Tibial nerve (tissue), 4 donors: Measurements from ENCODE around the gene RIMKLB. TPM values are rescaled to one million over a fixed set of nuclear protein-coding genes. Genes with fewer than 3 reads are reported as not detected.
"Not testable (repeated sequence)": the region's sequence is repeated elsewhere in the genome, so short reads cannot be mapped to it uniquely, and the experiment has no call there.

Experiments used
- DNase-seq, 2 donors: peaks; one replicate each; pipeline ENCODE4 v3.0.0-alpha.2; 2019; ENCODE audit warnings: low spot score in 2 of 2
- H3K27ac ChIP-seq, 4 donors: fragments of 200-600 bp; sonication (generic) in 3 of 4; one replicate each; pipeline ENCODE4 v1.5.1; 2017 to 2019; ENCODE audit warnings: mild to moderate bottlenecking in 1 of 4
- H3K27me3 ChIP-seq, 2 donors: fragments of 200-600 bp; sonication (generic) in 1 of 2; one replicate each; pipeline versions ENCODE4 v1.5.1 to v1.6.0; 2017 to 2019
- H3K36me3 ChIP-seq, 3 donors: fragments of 200-600 bp; sonication (generic); one replicate each; pipeline ENCODE4 v1.5.1; 2018 to 2019
- H3K4me1 ChIP-seq, 4 donors: fragments of 200-600 bp; sonication (generic) in 3 of 4; one replicate each; pipeline ENCODE4 v1.5.1; 2017 to 2019
- H3K4me3 ChIP-seq, 4 donors: fragments of 200-600 bp; sonication (generic) in 3 of 4; one replicate each; pipeline ENCODE4 v1.5.1; 2017 to 2019; ENCODE audit warnings: mild to moderate bottlenecking in 1 of 4, moderate library complexity in 1 of 4
- H3K9me3 ChIP-seq, 4 donors: fragments of 200-600 bp; sonication (generic) in 3 of 4; one replicate each; pipeline ENCODE4 v1.5.1; 2017 to 2019
- EP300 ChIP-seq, 2 donors: sonication (generic); formaldehyde crosslinking; IDR thresholded peaks; one replicate each; pipeline ENCODE4 v1.6.1; 2017; ENCODE audit warnings: antibody characterized with exemption in 2 of 2, mild to moderate bottlenecking in 1 of 2
- POLR2A ChIP-seq, 2 donors: fragments of 450-650 bp; IDR thresholded peaks; one replicate each; pipeline ENCODE4 v1.6.1; 2017; ENCODE audit warnings: antibody characterized with exemption in 2 of 2, mild to moderate bottlenecking in 2 of 2, moderate library complexity in 2 of 2
- WGBS, 2 donors: methylation state at CpG; one replicate each; pipeline ENCODE4 v1.1.5; 2018; 5-methylcytosine and 5-hydroxymethylcytosine counted together
- total RNA-seq, 4 donors: library from RNA; depleted of rRNA; stranded (reverse); fragments of >200 nt; gene quantifications; one replicate each; pipeline ENCODE4 v1.1.0, GENCODE V29; 2016
- TF ChIP-seq, protein P1 (sequence below), 5 experiments: fragments of 200-600 bp in 3 of 5; fragments of 450-650 bp in 2 of 5; sonication (generic) in 3 of 5; IDR thresholded peaks; one replicate each; pipeline ENCODE4 v1.5.1; 2016 to 2019; ENCODE audit warnings: antibody characterized with exemption in 5 of 5, mild to moderate bottlenecking in 3 of 5, moderate library complexity in 2 of 5

The RIMKLB gene
- total RNA-seq, 4 donors from 2014 or later: 53.4 to 76.6 (median 68.9) TPM

DNA sequence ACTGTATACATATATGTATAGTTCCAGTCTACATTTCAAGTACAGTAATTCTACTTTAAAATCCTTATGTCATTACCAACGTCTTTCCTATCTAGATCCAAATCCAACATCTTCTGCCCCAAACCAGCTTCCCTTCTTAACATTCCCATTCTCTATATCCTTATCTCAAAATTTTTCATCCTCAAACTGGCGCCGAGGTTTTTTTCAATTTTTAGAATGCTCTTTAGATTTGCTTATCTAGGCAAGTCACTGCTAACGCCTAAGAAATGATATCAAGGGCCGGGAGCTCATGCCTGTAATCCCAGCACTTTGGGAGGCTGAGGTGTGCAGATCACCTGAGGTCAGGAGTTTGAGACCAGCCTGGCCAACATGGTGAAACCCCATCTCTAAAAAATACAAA is 48.3 kb downstream of the RIMKLB start:
- no peak overlapping the region for H3K4me3 ChIP-seq
- H3K36me3 ChIP-seq: peaks cover 0 to 11% (median 0%) of the 10 kb centered on the region in 3 donors
- H3K4me1 ChIP-seq: peaks cover 0 to 5% (median 0%) of the 10 kb centered on the region in 4 donors
- TF ChIP-seq, protein P1, sequence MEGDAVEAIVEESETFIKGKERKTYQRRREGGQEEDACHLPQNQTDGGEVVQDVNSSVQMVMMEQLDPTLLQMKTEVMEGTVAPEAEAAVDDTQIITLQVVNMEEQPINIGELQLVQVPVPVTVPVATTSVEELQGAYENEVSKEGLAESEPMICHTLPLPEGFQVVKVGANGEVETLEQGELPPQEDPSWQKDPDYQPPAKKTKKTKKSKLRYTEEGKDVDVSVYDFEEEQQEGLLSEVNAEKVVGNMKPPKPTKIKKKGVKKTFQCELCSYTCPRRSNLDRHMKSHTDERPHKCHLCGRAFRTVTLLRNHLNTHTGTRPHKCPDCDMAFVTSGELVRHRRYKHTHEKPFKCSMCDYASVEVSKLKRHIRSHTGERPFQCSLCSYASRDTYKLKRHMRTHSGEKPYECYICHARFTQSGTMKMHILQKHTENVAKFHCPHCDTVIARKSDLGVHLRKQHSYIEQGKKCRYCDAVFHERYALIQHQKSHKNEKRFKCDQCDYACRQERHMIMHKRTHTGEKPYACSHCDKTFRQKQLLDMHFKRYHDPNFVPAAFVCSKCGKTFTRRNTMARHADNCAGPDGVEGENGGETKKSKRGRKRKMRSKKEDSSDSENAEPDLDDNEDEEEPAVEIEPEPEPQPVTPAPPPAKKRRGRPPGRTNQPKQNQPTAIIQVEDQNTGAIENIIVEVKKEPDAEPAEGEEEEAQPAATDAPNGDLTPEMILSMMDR (IDR thresholded peaks at IDR 0.05): no peak
- TF ChIP-seq POLR2A (IDR thresholded peaks at IDR 0.05): no peak
- no peak for TF ChIP-seq EP300 (IDR thresholded peaks at IDR 0.05)
- H3K9me3 ChIP-seq: no peaks in the 10 kb centered on the region
- H3K27me3 ChIP-seq: no peaks in the 10 kb centered on the region
- no peak overlapping the region for H3K27ac ChIP-seq
- WGBS, 2 donors: 92 to 93% methylated on average over 5 of the region's 5 CpGs
- no peak for DNase-seq

DNA sequence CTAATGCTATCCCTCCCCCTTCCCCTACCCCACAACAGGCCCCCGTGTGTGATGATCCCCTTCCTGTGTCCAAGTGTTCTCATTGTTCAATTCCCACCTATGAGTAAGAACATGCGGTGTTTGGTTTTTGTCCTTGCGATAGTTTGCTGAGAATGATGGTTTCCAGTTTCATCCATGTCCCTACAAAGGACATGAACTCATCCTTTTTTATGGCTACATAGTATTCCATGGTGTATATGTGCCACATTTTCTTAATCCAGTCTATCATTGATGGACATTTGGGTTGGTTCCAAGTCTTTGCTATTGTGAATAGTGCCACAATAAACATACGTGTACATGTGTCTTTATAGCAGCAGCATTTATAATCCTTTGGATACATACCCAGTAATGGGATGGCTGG is 62.3 kb downstream of the RIMKLB start:
- H3K27ac ChIP-seq, H3K9me3 ChIP-seq, H3K4me1 ChIP-seq, H3K27me3 ChIP-seq, H3K4me3 ChIP-seq, DNase-seq: not testable (repeated sequence)
- WGBS, 2 donors: 98 to 99% methylated on average over 4 of the region's 4 CpGs
- peaks cover 0 to 44% (median 0%) of the 10 kb centered on the region in 3 donors for H3K36me3 ChIP-seq

DNA sequence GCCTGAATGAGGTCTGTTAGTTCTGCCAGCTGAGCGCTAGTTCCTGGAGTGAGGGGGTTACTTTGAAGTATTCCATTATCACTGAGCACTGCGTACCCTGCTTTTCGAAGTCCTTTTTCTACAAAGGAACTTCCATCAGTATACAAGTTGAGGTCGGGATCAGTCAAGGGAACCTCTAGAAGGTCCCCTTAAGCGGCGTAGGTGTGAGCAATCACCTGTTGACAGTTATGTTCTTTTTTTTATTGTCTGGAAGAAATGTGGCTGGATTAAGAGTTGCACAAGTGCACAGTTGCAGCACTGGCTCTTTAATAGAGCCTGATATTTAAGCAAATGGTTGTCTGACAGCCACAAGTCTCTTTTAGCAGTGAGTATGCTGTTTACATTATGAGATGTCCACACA is 64.9 kb downstream of the RIMKLB start:
- peaks cover 0 to 31% (median 0%) of the 10 kb centered on the region in 3 donors for H3K36me3 ChIP-seq
- not testable (repeated sequence) for H3K27ac ChIP-seq
- WGBS, 2 donors: 95 to 97% methylated on average over 6 of the region's 6 CpGs

DNA sequence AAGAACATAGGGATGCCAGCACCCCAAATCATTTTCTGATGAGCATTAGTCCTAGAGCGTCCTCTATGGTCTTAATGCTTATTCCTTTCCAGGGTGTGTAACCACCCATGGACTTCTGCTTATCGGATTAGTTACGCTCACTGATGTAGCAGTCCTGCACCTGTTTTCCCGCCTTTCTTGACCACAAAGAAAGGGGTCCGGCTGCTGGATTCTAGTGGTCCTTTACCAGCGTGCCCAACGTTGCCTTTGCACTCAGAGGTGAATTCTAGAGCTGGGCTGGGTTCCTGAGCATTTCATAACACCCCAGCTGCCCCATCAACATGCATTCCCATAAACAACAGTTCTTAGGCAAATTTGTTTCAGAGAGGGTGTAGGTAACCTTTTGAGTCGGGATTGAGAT is 68.3 kb downstream of the RIMKLB start:
- H3K9me3 ChIP-seq, DNase-seq, H3K4me3 ChIP-seq, H3K4me1 ChIP-seq, H3K27me3 ChIP-seq, H3K27ac ChIP-seq: not testable (repeated sequence)
- 96% methylated on average over 8 of the region's 8 CpGs for WGBS, 2 donors
- H3K36me3 ChIP-seq: peaks cover 0 to 18% (median 0%) of the 10 kb centered on the region in 3 donors

More for the DNA sequence above, 64.9 kb downstream of the RIMKLB start:
- not testable (repeated sequence) for H3K4me3 ChIP-seq, H3K27me3 ChIP-seq, H3K4me1 ChIP-seq, H3K9me3 ChIP-seq, DNase-seq

DNA sequence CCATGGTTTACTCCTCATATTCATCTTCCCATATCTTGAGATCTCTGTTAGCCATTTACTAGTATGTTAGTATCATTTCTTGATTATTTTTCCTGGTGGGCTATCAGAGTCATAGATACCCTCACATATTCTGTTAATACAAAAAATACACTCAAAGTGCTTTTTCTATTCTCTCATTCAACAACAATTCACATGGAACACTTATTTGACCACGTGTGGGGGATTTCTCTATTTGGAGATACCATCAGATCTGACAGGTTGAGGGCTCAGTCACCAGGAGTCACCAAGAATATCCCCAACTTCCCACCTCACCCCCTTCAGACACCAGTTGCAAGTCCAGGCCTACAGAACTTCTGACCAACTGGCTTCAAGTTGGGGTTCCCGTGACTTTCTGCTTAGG is 72.7 kb downstream of the RIMKLB start:
- 94 to 97% methylated on average over 2 of the region's 2 CpGs for WGBS, 2 donors
- H3K27me3 ChIP-seq: no peaks in the 10 kb centered on the region
- peaks cover 0 to 11% (median 0%) of the 10 kb centered on the region in 4 donors for H3K4me1 ChIP-seq
- no peak overlapping the region for H3K4me3 ChIP-seq
- DNase-seq: no peak
- H3K36me3 ChIP-seq: peaks cover 0 to 19% (median 0%) of the 10 kb centered on the region in 3 donors
- no peaks in the 10 kb centered on the region for H3K9me3 ChIP-seq
- no peak overlapping the region for H3K27ac ChIP-seq
- no peak for TF ChIP-seq EP300 (IDR thresholded peaks at IDR 0.05)
- TF ChIP-seq, protein P1 (IDR thresholded peaks at IDR 0.05): no peak
- no peak for TF ChIP-seq POLR2A (IDR thresholded peaks at IDR 0.05)

DNA sequence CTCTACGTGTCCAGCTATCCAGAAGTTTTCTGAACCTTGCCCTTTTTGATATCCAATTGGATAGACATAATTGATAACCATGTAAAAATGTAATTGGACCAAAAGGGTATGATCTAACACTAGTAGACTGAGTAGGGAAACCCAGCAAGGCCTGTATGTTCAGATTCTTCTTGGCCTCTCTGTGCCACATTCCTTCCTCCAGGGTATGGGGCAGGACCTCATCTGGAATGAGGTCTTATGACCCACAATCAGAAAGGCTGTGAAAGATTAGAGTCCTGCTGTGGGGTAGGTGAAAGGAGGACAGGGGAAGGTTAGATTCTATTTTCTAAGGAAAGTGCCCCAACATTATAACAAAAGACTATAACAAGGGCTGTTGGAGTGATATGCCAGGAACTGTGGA is 73.3 kb downstream of the RIMKLB start:
- DNase-seq: no peak
- no peak for TF ChIP-seq EP300 (IDR thresholded peaks at IDR 0.05)
- TF ChIP-seq POLR2A (IDR thresholded peaks at IDR 0.05): no peak
- TF ChIP-seq, protein P1 (IDR thresholded peaks at IDR 0.05): no peak
- Histone ChIP-seq H3K27ac (no peak overlapping the region), H3K27me3 (no peaks in the 10 kb centered on the region), H3K36me3 (peaks cover 0 to 19% (median 0%) of the 10 kb centered on the region in 3 donors), H3K9me3 (no peaks in the 10 kb centered on the region), H3K4me1 (peaks cover 0 to 11% (median 0%) of the 10 kb centered on the region in 4 donors), H3K4me3 (no peak overlapping the region)
- WGBS, 2 donors: 86 to 100% methylated on average over 1 of the region's 1 CpG

DNA sequence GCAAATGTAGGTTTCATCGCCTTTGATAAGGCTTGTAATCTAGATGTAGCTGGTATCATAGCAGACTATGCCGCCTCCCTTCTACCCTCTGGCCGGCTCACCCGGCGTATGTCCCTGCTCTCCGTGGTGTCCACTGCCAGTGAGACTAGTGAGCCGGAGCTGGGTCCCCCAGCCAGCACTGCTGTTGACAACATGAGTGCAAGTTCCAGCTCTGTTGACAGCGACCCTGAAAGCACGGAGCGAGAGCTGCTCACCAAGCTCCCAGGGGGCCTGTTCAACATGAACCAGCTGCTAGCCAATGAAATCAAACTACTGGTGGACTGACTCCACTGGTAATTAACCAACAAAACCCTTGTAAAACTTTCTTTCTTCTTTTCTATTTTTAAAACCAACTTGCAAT is 75.7 kb downstream of the RIMKLB start:
- H3K4me1 ChIP-seq: peaks cover 0 to 10% (median 0%) of the 10 kb centered on the region in 4 donors
- H3K4me3 ChIP-seq: no peak overlapping the region
- H3K27ac ChIP-seq: no peak overlapping the region
- TF ChIP-seq EP300 (IDR thresholded peaks at IDR 0.05): no peak
- TF ChIP-seq, protein P1 (IDR thresholded peaks at IDR 0.05): no peak
- TF ChIP-seq POLR2A (IDR thresholded peaks at IDR 0.05): no peak
- H3K27me3 ChIP-seq: no peaks in the 10 kb centered on the region
- no peaks in the 10 kb centered on the region for H3K9me3 ChIP-seq
- no peak for DNase-seq
- WGBS, 2 donors: 78 to 84% methylated on average over 10 of the region's 10 CpGs
- peaks cover 0 to 8% (median 0%) of the 10 kb centered on the region in 3 donors for H3K36me3 ChIP-seq
